HEK293 (cell line): ENCODE data around the gene SERPINA10.

Source experiments
- CTCF ChIA-PET: fragments of 350-600 bp; formaldehyde crosslinking; extraction: SDS; loops from one replicate; lab custom pipeline; 2021; ENCODE audit warnings: antibody characterized with exemption; lab: Yijun Ruan, JAX
- POLR2A ChIA-PET: fragments of 300-600 bp; formaldehyde crosslinking; extraction: SDS; loops from one replicate; lab custom pipeline; 2020; ENCODE audit warnings: antibody characterized with exemption, inconsistent platforms; lab: Yijun Ruan, JAX
- H3K27ac ChIP-seq: fragments of 200-500 bp; sonication (Bioruptor generic); 2 replicates; pipeline ENCODE4 v1.5.1; 2014; ENCODE audit warnings: low read depth, low read length, control low read depth, inconsistent platforms; ENCODE audit errors: extremely low read depth
- H3K36me3 ChIP-seq, 2 experiments: fragments of 200-500 bp in 1 of 2; sonication (Bioruptor generic) in 1 of 2; 1 replicate in 1 of 2; 2 replicates in 1 of 2; pipeline ENCODE4 v1.5.1; 2014 to 2017; ENCODE audit warnings: inconsistent platforms in 2 of 2, low read length in 2 of 2; ENCODE audit not compliant: control insufficient read depth in 2 of 2, insufficient read depth in 1 of 2
- H3K4me1 ChIP-seq: fragments of 200-500 bp; sonication (Bioruptor generic); 2 replicates; pipeline ENCODE4 v1.5.1; 2014; ENCODE audit warnings: mild to moderate bottlenecking, low read length, inconsistent platforms; ENCODE audit not compliant: control insufficient read depth, insufficient read depth
- H3K4me3 ChIP-seq: 2 replicates; pipeline ENCODE4 v1.5.1; 2011; ENCODE audit warnings: low read depth, mild to moderate bottlenecking, control low read depth, low read length, moderate library complexity
- H3K9me3 ChIP-seq: fragments of 200-500 bp; sonication (Bioruptor generic); 2 replicates; pipeline ENCODE4 v1.5.1; 2014; ENCODE audit warnings: low read depth, low read length, inconsistent platforms; ENCODE audit not compliant: control insufficient read depth, insufficient read depth
- BCL11B ChIP-seq: fragments of 450-650 bp; formaldehyde crosslinking; IDR thresholded peaks from 2 replicates; pipeline ENCODE4 v1.5.1; 2016; ENCODE audit warnings: low read depth, missing biosample characterization, missing genetic modification characterization
- MZF1 ChIP-seq: fragments of 450-650 bp; formaldehyde crosslinking; IDR thresholded peaks from 2 replicates; pipeline ENCODE4 v1.5.1; 2017; ENCODE audit warnings: missing biosample characterization, missing genetic modification characterization, borderline replicate concordance
- OSR2 ChIP-seq: fragments of 450-650 bp; formaldehyde crosslinking; IDR thresholded peaks from 2 replicates; pipeline ENCODE4 v1.5.1; 2016; ENCODE audit warnings: missing biosample characterization, missing genetic modification characterization
- PRDM1 ChIP-seq: fragments of 450-650 bp; formaldehyde crosslinking; IDR thresholded peaks from 2 replicates; pipeline ENCODE4; 2016; ENCODE audit warnings: missing biosample characterization, missing genetic modification characterization
- SALL2 ChIP-seq: fragments of 450-650 bp; formaldehyde crosslinking; IDR thresholded peaks from 2 replicates; pipeline ENCODE4 v1.5.0; 2017; ENCODE audit warnings: missing biosample characterization, mild to moderate bottlenecking, missing genetic modification characterization, borderline replicate concordance
- WT1 ChIP-seq: fragments of 450-650 bp; formaldehyde crosslinking; IDR thresholded peaks from 2 replicates; pipeline ENCODE4 v1.5.1; 2016; ENCODE audit warnings: missing biosample characterization, missing genetic modification characterization
- ZFP37 ChIP-seq: fragments of 450-650 bp; formaldehyde crosslinking; IDR thresholded peaks from 2 replicates; pipeline ENCODE4 v1.5.1; 2016; ENCODE audit warnings: missing biosample characterization, missing genetic modification characterization
- ZFP41 ChIP-seq: fragments of 450-650 bp; formaldehyde crosslinking; IDR thresholded peaks from 2 replicates; pipeline ENCODE4 v1.5.1; 2016; ENCODE audit warnings: missing biosample characterization, missing genetic modification characterization, borderline replicate concordance
- ZIC2 ChIP-seq: fragments of 450-650 bp; formaldehyde crosslinking; IDR thresholded peaks from 2 replicates; pipeline ENCODE4 v1.5.1; 2016; ENCODE audit warnings: missing biosample characterization, missing genetic modification characterization
- ZNF174 ChIP-seq: fragments of 450-650 bp; formaldehyde crosslinking; IDR thresholded peaks from 2 replicates; pipeline ENCODE4 v1.5.0; 2017; ENCODE audit warnings: missing biosample characterization, mild to moderate bottlenecking, missing genetic modification characterization
- ZNF266 ChIP-seq: fragments of 450-650 bp; formaldehyde crosslinking; IDR thresholded peaks from 2 replicates; pipeline ENCODE4 v1.5.1; 2016; ENCODE audit warnings: missing biosample characterization, missing genetic modification characterization, low read depth
- ZNF311 ChIP-seq: fragments of 450-650 bp; formaldehyde crosslinking; IDR thresholded peaks from 2 replicates; pipeline ENCODE4 v1.5.1; 2017; ENCODE audit warnings: missing biosample characterization, missing genetic modification characterization, borderline replicate concordance
- ZNF324 ChIP-seq: fragments of 450-650 bp; formaldehyde crosslinking; IDR thresholded peaks from 2 replicates; pipeline ENCODE4 v1.5.1; 2016; ENCODE audit warnings: missing biosample characterization, missing genetic modification characterization
- ZNF354C ChIP-seq: fragments of 450-650 bp; formaldehyde crosslinking; IDR thresholded peaks from 2 replicates; pipeline ENCODE4 v1.5.1; 2016; ENCODE audit warnings: missing biosample characterization, missing genetic modification characterization, low read depth, borderline replicate concordance
- ZNF433 ChIP-seq: fragments of 450-650 bp; formaldehyde crosslinking; IDR thresholded peaks from 2 replicates; pipeline ENCODE4 v1.5.1; 2016; ENCODE audit warnings: missing biosample characterization, missing genetic modification characterization, low read depth
- TF ChIP-seq, protein P1 (sequence below): fragments of 450-650 bp; formaldehyde crosslinking; IDR thresholded peaks from 2 replicates; pipeline ENCODE4 v1.5.1; 2016; ENCODE audit warnings: missing biosample characterization, missing genetic modification characterization
- TF ChIP-seq, protein P2 (sequence below): sonication (generic); formaldehyde crosslinking; IDR thresholded peaks from 2 replicates; pipeline ENCODE4 v1.8.1; 2022; ENCODE audit warnings: mild to moderate bottlenecking, moderate library complexity, missing genetic modification reagents
- TF ChIP-seq, protein P3 (sequence below): fragments of 450-650 bp; formaldehyde crosslinking; IDR thresholded peaks from 2 replicates; pipeline ENCODE4 v1.5.1; 2016; ENCODE audit warnings: missing biosample characterization, missing genetic modification characterization, borderline replicate concordance

Gene SERPINA10

DNA sequence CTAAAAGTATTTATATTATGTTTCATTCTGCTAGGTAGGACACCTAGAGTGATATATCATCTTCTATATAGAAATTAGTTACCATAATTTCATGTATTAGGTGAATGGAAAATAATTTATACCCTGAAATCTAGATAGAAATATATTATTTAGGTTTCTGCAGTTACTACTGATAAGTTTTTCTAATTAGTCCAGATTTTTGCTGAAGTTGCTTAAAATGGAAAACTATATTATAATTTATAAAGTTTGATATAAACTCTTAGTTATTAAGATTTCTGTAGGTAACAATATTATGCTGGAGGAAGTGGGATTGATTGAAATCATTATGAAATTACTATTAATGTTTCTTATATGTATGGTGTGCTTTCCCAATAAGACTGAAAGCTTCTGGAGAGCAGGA is 56.0 kb downstream of the SERPINA10 start:
- ChIA-PET POLR2A (no interaction called here), CTCF (no interaction called here)
- Histone ChIP-seq H3K4me3 (no peak overlapping the region), H3K27ac (no peak overlapping the region), H3K9me3 (no peaks in the 10 kb centered on the region), H3K4me1 (no peaks in the 10 kb centered on the region), H3K36me3 (peaks cover 0 to 4% of the 10 kb centered on the region in 2 experiments; a peak in 2 of 3 replicates)
- TF ChIP-seq ZNF433 (tag by site-specific recombination) (no peak), ZNF266 (no peak), ZNF354C (tag by site-specific recombination) (no peak), ZFP41 (tag by site-specific recombination) (no peak), PRDM1 (tag by site-specific recombination) (no peak), ZNF174 (no peak), ZNF311 (tag by site-specific recombination) (no peak), ZFP37 (tag by site-specific recombination) (no peak), SALL2 (tag by site-specific recombination) (no peak), OSR2 (no peak), ZNF324 (no peak), MZF1 (tag by site-specific recombination) (no peak), BCL11B (no peak), ZIC2 (tag by site-specific recombination) (no peak), WT1 (tag by site-specific recombination) (no peak)
- TF ChIP-seq, protein P1, sequence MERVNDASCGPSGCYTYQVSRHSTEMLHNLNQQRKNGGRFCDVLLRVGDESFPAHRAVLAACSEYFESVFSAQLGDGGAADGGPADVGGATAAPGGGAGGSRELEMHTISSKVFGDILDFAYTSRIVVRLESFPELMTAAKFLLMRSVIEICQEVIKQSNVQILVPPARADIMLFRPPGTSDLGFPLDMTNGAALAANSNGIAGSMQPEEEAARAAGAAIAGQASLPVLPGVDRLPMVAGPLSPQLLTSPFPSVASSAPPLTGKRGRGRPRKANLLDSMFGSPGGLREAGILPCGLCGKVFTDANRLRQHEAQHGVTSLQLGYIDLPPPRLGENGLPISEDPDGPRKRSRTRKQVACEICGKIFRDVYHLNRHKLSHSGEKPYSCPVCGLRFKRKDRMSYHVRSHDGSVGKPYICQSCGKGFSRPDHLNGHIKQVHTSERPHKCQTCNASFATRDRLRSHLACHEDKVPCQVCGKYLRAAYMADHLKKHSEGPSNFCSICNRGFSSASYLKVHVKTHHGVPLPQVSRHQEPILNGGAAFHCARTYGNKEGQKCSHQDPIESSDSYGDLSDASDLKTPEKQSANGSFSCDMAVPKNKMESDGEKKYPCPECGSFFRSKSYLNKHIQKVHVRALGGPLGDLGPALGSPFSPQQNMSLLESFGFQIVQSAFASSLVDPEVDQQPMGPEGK = no peak
- TF ChIP-seq, protein P2, sequence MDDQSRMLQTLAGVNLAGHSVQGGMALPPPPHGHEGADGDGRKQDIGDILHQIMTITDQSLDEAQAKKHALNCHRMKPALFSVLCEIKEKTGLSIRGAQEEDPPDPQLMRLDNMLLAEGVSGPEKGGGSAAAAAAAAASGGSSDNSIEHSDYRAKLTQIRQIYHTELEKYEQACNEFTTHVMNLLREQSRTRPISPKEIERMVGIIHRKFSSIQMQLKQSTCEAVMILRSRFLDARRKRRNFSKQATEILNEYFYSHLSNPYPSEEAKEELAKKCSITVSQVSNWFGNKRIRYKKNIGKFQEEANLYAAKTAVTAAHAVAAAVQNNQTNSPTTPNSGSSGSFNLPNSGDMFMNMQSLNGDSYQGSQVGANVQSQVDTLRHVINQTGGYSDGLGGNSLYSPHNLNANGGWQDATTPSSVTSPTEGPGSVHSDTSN (CRISPR knock-in tag) = no peak
- TF ChIP-seq, protein P3, sequence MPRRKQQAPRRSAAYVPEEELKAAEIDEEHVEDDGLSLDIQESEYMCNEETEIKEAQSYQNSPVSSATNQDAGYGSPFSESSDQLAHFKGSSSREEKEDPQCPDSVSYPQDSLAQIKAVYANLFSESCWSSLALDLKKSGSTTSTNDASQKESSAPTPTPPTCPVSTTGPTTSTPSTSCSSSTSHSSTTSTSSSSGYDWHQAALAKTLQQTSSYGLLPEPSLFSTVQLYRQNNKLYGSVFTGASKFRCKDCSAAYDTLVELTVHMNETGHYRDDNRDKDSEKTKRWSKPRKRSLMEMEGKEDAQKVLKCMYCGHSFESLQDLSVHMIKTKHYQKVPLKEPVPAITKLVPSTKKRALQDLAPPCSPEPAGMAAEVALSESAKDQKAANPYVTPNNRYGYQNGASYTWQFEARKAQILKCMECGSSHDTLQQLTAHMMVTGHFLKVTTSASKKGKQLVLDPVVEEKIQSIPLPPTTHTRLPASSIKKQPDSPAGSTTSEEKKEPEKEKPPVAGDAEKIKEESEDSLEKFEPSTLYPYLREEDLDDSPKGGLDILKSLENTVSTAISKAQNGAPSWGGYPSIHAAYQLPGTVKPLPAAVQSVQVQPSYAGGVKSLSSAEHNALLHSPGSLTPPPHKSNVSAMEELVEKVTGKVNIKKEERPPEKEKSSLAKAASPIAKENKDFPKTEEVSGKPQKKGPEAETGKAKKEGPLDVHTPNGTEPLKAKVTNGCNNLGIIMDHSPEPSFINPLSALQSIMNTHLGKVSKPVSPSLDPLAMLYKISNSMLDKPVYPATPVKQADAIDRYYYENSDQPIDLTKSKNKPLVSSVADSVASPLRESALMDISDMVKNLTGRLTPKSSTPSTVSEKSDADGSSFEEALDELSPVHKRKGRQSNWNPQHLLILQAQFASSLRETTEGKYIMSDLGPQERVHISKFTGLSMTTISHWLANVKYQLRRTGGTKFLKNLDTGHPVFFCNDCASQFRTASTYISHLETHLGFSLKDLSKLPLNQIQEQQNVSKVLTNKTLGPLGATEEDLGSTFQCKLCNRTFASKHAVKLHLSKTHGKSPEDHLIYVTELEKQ = no peak
